Measurements from ENCODE around the gene SRSF12.

- TF ChIP-seq CTCF (conservative IDR thresholded peaks at IDR 0.05 in 1 of 2, IDR thresholded peaks at IDR 0.05 in 1 of 2; ENCODE audit: low read depth in 1 of 2, low read length in 2 of 2) = no peak
- TF ChIP-seq EZH2 (IDR thresholded peaks at IDR 0.05; ENCODE audit: low read length, missing control alignments) = no peak
Measured at GRCh38 chr6:89047473-89047872, 70.4 kb downstream of the SRSF12 start.

All from fibroblast of lung (primary cell).